ENCODE data around the gene AKNAD1. TPM values are rescaled to one million over a fixed set of nuclear protein-coding genes. Genes with fewer than 3 reads are reported as not detected.
A peak's percentile ranks its signal among the peaks of the same experiment; 100 is the strongest.

Gene AKNAD1
- total and polyA plus RNA-seq, 2 of the 8 experiments (the other 6 are each of a cell fraction or from before 2014, with no cell fraction given) = not detected

DNA sequence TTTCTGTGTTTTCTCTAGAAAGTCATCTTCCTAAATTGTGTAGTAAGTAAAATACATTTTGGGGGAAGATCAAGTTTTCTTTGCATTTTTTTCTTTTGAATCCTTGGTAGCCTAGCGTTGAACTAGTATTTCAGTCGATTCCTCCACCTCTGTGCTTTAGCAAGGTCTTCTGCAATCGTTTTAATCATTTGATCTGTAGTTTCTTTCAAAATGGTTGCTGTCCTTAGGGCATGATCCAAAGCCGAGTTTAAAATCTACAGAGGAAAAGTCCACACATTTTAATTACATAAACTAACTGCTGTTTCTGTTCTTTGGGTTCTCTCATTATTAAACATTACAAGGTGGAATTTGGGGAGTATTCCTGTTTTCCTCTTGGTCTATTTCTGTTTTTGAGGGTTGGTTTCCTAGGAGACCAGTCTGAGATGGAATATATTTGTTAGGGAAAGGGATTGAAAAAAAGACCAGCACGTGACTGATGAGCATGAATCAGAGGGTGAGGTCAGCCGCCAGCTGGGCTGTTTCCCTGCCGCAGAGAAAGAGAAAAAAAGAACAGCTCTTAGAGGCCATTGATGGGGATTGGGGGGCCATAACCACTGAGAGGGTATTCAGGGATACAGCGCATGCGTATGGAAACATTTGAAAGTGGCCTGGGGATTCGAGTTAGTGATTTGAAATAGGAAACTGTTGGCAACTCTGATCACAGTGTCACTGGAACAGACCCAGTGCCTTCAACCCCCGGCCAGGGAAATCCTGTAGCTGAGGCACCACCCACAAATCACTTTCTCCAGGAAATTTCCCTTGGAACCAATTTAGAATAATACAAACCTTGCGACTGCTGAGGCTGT is 40.6 kb downstream of the AKNAD1 start:
- H2BK15ac ChIP-seq (ENCODE audit: low read length) = no peak overlapping the region
- H3K36me3 ChIP-seq (ENCODE audit: control insufficient read depth in 2 of 4, insufficient read depth in 4 of 4, low read length in 3 of 4) = no peaks in the 10 kb centered on the region
- no peak overlapping the region for H3K14ac ChIP-seq (ENCODE audit: insufficient read length)
- no peak overlapping the region for H2BK120ac ChIP-seq (replicated peaks; ENCODE audit: low read depth, low read length)
- no peaks in the 10 kb centered on the region for H3K27me3 ChIP-seq (replicated peaks in 1 of 4; ENCODE audit: control insufficient read depth in 3 of 4, extremely low read depth in 1 of 4, insufficient read depth in 3 of 4, low read length in 3 of 4)
- peak overlapping the region; percentile 46 for H3K27ac ChIP-seq (ENCODE audit: low read depth, low read length)
- no peak overlapping the region for H3K4ac ChIP-seq (replicated peaks; ENCODE audit: insufficient read length, low read depth, low read length)
- no peaks in the 10 kb centered on the region for H4K20me1 ChIP-seq (replicated peaks in 1 of 2; ENCODE audit: control insufficient read depth in 1 of 2, insufficient read depth in 2 of 2, low read length in 2 of 2)
- H3K9me3 ChIP-seq (ENCODE audit: insufficient read depth in 2 of 2, low read depth in 1 of 2, low read length in 1 of 2) = no peaks in the 10 kb centered on the region
- 41% methylated on average over 12 of the region's 12 CpGs; no CpG with 5 or more reads in 1 of the 2 experiments for WGBS, 2 experiments (ENCODE audit: extremely low coverage in 1 of 2, insufficient coverage in 1 of 2, insufficient read length in 1 of 2, insufficient replicate concordance in 2 of 2, low coverage in 1 of 2, low lambda C conversion rate in 2 of 2, missing lambda C conversion rate in 1 of 2)
- peaks cover 0 to 25% (median 5%) of the 10 kb centered on the region in 4 experiments; a peak in 4 of 7 replicates for H3K4me1 ChIP-seq (replicated peaks in 1 of 4; ENCODE audit: control insufficient read depth in 3 of 4, insufficient read depth in 4 of 4, low read length in 3 of 4)
- H3K79me2 ChIP-seq (ENCODE audit: control insufficient read depth in 1 of 2, insufficient read depth in 2 of 2, low read length in 2 of 2) = no peaks in the 10 kb centered on the region
- peak overlapping the region; percentile 10 to 16; a peak in 3 of 4 replicates for H3K4me2 ChIP-seq (ENCODE audit: insufficient read depth in 1 of 2, low read depth in 2 of 2, low read length in 2 of 2)
- H3K9ac ChIP-seq (replicated peaks in 1 of 4; ENCODE audit: extremely low read depth in 1 of 4, low read depth in 3 of 4, low read length in 3 of 4) = no peak overlapping the region
- DNase-seq (ENCODE audit: low read depth in 1 of 2, low spot score in 2 of 2) (peak in 1 of 2 experiments; percentile 17), FAIRE-seq (peak; percentile 65)
- H2AK5ac ChIP-seq (ENCODE audit: low read depth, low read length) = no peak overlapping the region
- H3K56ac ChIP-seq (replicated peaks; ENCODE audit: insufficient read length, low read depth, low read length) = no peak overlapping the region
- no peak overlapping the region for H4K8ac ChIP-seq (ENCODE audit: extremely low read depth, insufficient read depth, low read length)
- H2BK12ac ChIP-seq (ENCODE audit: low read depth, low read length) = no peak overlapping the region
- no peak overlapping the region for H4K91ac ChIP-seq (replicated peaks; ENCODE audit: insufficient read length, low read length)
- H3K4me3 ChIP-seq (ENCODE audit: extremely low read depth in 1 of 4, insufficient read depth in 2 of 4, low read depth in 3 of 4, low read length in 4 of 4) = peak overlapping the region in 2 of 4 experiments; percentile 1 to 3; a peak in 2 of 8 replicates
- H2BK20ac ChIP-seq (ENCODE audit: low read length) = no peak overlapping the region
- CTCF ChIA-PET (ENCODE audit: partially characterized antibody) = interaction anchor here (0.8 to 1.2 kb wide), 3 partner anchors 12 to 81 kb away, joined by 3 read pairs; no protein-coding TSS in a partner anchor
- no peaks in the 10 kb centered on the region for H3K79me1 ChIP-seq (ENCODE audit: low read depth, low read length)
- peak overlapping the region; percentile 58 for H4K5ac ChIP-seq (ENCODE audit: insufficient read length, low read depth, low read length)
- no peak overlapping the region for H3K18ac ChIP-seq (ENCODE audit: extremely low read depth, low read length)
- POLR2A ChIA-PET (ENCODE audit: partially characterized antibody) = interaction anchor here (0.9 to 1.0 kb wide), 2 partner anchors 60 to 66 kb away, joined by 3 read pairs; partner anchors contain the start of gene GPSM2
- H2AFZ ChIP-seq (ENCODE audit: low read length) = peak overlapping the region; percentile 79
- no peak overlapping the region for H2BK5ac ChIP-seq (ENCODE audit: low read depth, low read length)
- no peaks in the 10 kb centered on the region for H3K23me2 ChIP-seq (ENCODE audit: low read depth, low read length)
- no peak overlapping the region for H3K23ac ChIP-seq (ENCODE audit: insufficient read length)
- no peak for TF ChIP-seq NANOG (IDR thresholded peaks at IDR 0.05; ENCODE audit: insufficient read depth, low read depth, low read length, poor library complexity, severe bottlenecking)
- TF ChIP-seq, protein P1, sequence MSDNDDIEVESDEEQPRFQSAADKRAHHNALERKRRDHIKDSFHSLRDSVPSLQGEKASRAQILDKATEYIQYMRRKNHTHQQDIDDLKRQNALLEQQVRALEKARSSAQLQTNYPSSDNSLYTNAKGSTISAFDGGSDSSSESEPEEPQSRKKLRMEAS (IDR thresholded peaks at IDR 0.05) = peak; percentile 45; the same call in 1 of the 2 replicates
- TF ChIP-seq GTF2F1 (IDR thresholded peaks at IDR 0.05; ENCODE audit: borderline replicate concordance, low read depth, low read length) = no peak
- TF ChIP-seq E2F6 (IDR thresholded peaks at IDR 0.05) = no peak
- TF ChIP-seq POLR2AphosphoS5 (IDR thresholded peaks at IDR 0.05; ENCODE audit: low read depth, low read length) = 0 out of 2 replicates have a peak, but pooled peaks have one; percentile 19
- no peak for TF ChIP-seq RNF2 (IDR thresholded peaks at IDR 0.05; ENCODE audit: borderline replicate concordance, low read depth, low read length, missing control alignments, poor library complexity, severe bottlenecking)
- no peak for TF ChIP-seq ZNF274 (IDR thresholded peaks at IDR 0.05; ENCODE audit: borderline replicate concordance, extremely low read depth, low read length)
- no peak for TF ChIP-seq PHF8 (conservative IDR thresholded peaks at IDR 0.05; ENCODE audit: low read depth, low read length)
- TF ChIP-seq JUND (IDR thresholded peaks at IDR 0.05; ENCODE audit: low read length) = peak; percentile 66; the same call in 1 of the 2 replicates
